GM10248 (cell line): ENCODE data around the gene MACROD1.
"Not testable (repeated sequence)": the region's sequence is repeated elsewhere in the genome, so short reads cannot be mapped to it uniquely, and the experiment has no call there.

ENCODE experiments used
- CTCF ChIA-PET: fragments of 300-600 bp; sonication (Branson Sonifier 250); formaldehyde crosslinking; extraction: SDS; loops from one replicate; lab custom pipeline; 2021; ENCODE audit warnings: antibody characterized with exemption; lab: Yijun Ruan, JAX
- POLR2A ChIA-PET: fragments of 350-650 bp; sonication (Branson Sonifier 250); formaldehyde crosslinking; extraction: SDS; loops from one replicate; lab custom pipeline; 2020; ENCODE audit warnings: antibody characterized with exemption; lab: Yijun Ruan, JAX
- DNase-seq: peaks from one replicate; pipeline ENCODE4 v3.0.0; 2012; ENCODE audit errors: extremely low spot score
- TF ChIP-seq, protein P1 (sequence below): IDR thresholded peaks from 2 replicates; pipeline ENCODE4 v1.5.1; 2012; ENCODE audit warnings: mild to moderate bottlenecking, low read depth; ENCODE audit errors: extremely low read depth, missing control alignments, control extremely low read depth

The MACROD1 gene

DNA sequence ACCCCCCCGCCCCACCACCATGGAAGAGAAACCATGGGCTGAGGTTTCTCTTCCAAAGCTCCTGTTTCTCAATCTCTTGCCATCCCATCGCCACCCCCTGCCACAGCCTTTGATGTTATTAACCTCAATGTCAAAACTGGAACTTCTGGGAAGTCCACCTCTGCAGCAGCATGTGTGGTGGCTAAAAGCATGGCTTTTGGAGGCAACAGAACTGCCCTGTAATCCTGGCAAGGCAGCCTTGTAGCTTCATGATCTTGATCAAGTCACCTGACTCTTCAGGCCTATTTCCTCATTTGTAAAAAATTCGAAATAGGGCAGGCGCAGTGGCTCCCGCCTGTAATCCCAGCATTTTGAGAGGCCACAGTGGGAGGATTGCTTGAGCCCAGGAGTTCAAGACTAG is 195.0 kb downstream of the MACROD1 start:
- CTCF ChIA-PET: interaction anchor here (1.4 kb wide), 1 partner anchor 9 kb away, joined by 5 read pairs; no protein-coding TSS in a partner anchor
- POLR2A ChIA-PET: interaction anchor here (0.6 kb wide), 1 partner anchor 1115 kb away, joined by 10 read pairs; no protein-coding TSS in a partner anchor
- TF ChIP-seq, protein P1, sequence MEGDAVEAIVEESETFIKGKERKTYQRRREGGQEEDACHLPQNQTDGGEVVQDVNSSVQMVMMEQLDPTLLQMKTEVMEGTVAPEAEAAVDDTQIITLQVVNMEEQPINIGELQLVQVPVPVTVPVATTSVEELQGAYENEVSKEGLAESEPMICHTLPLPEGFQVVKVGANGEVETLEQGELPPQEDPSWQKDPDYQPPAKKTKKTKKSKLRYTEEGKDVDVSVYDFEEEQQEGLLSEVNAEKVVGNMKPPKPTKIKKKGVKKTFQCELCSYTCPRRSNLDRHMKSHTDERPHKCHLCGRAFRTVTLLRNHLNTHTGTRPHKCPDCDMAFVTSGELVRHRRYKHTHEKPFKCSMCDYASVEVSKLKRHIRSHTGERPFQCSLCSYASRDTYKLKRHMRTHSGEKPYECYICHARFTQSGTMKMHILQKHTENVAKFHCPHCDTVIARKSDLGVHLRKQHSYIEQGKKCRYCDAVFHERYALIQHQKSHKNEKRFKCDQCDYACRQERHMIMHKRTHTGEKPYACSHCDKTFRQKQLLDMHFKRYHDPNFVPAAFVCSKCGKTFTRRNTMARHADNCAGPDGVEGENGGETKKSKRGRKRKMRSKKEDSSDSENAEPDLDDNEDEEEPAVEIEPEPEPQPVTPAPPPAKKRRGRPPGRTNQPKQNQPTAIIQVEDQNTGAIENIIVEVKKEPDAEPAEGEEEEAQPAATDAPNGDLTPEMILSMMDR: no peak
- no peak for DNase-seq

DNA sequence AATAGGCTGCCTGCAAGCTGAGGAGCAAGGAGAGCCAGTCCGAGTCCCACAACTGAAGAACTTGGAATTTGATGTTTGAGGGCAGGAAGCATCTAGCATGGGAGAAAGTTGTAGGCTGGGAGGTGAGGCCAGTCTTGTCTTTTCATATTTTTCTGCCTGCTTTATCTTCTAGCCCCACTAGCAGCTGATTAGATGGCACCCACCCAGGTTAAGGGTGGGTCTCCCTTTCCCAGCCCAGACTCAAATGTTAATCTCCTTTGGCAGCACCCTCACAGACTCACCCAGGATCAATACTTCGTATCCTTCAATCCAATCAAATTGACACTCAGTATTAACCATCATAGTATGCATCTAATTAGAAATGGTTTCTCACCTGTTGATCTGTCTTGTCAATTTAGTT is 196.5 kb downstream of the MACROD1 start:
- TF ChIP-seq, protein P1: no peak
- ChIA-PET CTCF (interaction anchor here (1.1 to 1.5 kb wide), 2 partner anchors 10 to 24 kb away, joined by 4 to 7 read pairs; no protein-coding TSS in a partner anchor), POLR2A (no interaction called here)
- no peak for DNase-seq

DNA sequence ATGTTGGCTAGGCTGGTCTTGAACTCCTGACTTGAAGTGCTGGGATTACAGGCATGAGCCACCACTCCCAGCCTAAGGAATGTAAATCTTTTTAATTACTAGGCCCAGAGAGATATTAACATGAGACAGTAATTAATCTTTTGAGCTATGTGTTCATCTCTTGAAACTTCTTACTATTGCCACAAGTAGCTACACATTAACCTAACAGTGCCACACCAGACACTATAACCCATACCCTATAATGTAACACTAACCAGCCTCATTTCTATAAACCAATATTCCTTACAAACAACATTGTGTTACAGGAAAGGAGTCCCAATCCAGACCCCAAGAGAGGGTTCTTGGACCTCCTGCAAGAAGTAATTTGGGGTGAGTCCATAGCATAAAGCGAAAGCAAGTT is 199.5 kb downstream of the MACROD1 start:
- POLR2A ChIA-PET: no interaction called here
- TF ChIP-seq, protein P1: no peak
- CTCF ChIA-PET: interaction anchor here (0.7 to 2.0 kb wide), 7 partner anchors 9 to 74 kb away, joined by 3 to 8 read pairs (median 3); no protein-coding TSS in a partner anchor
- DNase-seq: no peak

DNA sequence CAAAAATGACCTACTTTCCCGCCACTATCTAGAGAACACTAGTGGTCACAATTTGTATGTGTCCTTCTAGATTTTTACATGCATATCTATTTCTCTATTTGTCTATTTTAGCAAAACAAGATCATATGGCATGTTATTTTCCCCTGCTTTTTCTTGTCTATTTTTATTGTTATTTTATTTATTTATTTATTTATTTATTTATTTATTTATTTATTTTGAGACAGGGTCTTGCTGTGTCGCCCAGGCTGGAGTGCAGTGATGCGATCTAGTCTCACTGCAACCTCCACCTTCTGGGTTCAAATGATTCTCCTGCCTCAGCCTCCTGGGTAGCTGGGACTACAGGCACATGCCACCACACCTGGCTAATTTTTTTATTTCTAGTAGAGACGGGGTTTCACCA is 202.0 kb downstream of the MACROD1 start:
- DNase-seq, POLR2A ChIA-PET, CTCF ChIA-PET: not testable (repeated sequence)

DNA sequence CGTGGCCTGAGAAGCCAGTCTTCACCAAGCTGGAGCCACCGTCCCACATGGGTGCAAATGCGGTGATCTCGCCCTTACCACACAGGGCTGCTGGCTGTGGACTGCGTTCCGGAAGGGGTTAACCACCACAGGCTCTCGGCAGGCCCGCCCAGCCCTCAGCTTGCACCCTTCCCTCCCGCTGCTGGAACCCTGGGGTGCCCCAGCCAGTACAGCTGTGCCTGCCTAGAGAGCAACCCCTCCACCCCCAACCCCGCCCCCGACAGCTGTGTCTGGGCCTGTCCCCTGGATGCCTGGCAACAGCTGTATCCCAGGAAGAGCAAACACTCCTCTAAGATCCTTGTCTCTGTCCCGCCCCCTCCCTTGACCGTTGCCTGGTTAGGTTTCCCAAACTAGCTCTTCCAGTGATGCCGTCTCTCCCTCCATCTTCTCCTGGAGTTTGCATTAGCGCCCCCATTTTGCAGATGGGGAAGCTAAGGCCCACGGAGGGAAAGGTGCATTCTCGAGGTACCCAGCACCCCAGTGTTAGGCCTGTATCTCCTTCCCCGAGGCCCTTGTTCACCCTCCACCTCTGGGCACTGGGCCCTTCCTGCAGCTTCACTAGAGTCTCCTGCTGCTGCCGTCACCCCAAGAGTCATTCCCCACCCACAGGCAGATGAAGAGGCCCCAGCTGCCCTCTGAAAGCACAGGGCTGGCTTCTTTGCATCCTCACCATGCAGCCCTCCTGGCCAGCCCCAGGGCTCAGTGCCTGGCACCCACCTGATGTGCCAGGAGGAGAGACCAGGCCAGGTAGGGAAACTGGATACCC is 204.1 kb downstream of the MACROD1 start:
- ChIA-PET CTCF (interaction anchor here (0.9 to 7.1 kb wide), 10 partner anchors 9 to 1056 kb away, joined by 3 to 46 read pairs (median 4); no protein-coding TSS in a partner anchor), POLR2A (interaction anchor here (1.7 kb wide), 1 partner anchor 223 kb away, joined by 11 read pairs; the partner anchor contains the start of gene STIP1)
- DNase-seq: no peak
- TF ChIP-seq, protein P1: no peak

DNA sequence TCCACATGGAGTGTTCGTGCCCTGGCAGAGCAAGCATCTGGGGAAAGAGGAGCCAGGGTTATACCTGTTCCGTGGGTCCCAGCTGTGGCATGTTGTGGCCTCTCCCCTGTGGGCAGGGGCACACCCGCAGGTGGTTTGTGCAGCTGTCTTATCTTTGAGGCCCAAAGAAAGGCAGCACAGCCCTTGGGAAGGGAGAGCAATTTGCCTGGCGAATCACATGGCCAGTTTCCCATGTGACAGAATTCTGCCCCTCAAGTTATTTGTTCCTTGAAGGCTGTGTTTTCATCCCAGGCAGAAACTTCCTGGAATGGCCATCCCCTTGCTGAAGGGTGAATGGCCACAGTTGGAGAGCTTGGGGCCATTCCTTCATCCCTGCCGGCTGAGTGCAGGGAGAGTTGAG is 207.9 kb downstream of the MACROD1 start:
- no peak for DNase-seq
- POLR2A ChIA-PET: no interaction called here
- TF ChIP-seq, protein P1: no peak
- CTCF ChIA-PET: interaction anchor here (1.0 to 7.1 kb wide), 4 partner anchors 8 to 220 kb away, joined by 3 to 46 read pairs (median 4); no protein-coding TSS in a partner anchor

DNA sequence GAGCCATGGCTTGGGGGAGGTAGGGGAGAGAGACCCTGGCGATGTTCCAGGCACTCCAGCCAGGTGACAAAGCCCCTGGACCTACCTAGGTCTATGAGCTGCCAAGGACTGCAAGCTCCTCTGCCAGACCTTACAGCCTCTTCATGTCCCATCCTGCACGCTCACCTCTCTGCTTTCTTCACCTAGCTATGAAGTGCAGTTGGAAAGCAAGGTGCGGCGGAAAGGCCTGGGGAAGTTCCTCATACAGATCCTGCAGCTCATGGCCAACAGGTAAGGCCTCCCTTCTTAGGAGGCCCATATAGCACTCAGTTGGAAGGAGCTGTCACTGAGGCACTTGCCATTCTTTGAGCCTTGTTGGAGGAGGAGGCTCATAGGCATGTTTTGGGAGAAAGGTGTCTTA is 213.3 kb downstream of the MACROD1 start:
- ChIA-PET POLR2A (no interaction called here), CTCF (interaction anchor here (0.7 to 4.5 kb wide), 9 partner anchors 9 to 185 kb away, joined by 3 to 23 read pairs (median 5); partner anchors contain the start of gene ZFTA)
- TF ChIP-seq, protein P1: no peak
- DNase-seq: no peak
